Thymus (tissue), 11 donors: ENCODE measurements around the gene ST3GAL2. TPM values are rescaled to one million over a fixed set of nuclear protein-coding genes. Genes with fewer than 3 reads are reported as not detected.
A peak's percentile ranks its signal among the peaks of the same experiment; 100 is the strongest.

Source experiments
- DNase-seq, 9 donors: peaks; one replicate each; pipeline ENCODE4 v3.0.0-alpha.2; 2013; ENCODE audit warnings: low spot score in 9 of 9, low read depth in 6 of 9, missing footprints in 1 of 9
- H3K27ac ChIP-seq, 2 donors: one replicate each; pipeline ENCODE4 v1.5.1; 2013; ENCODE audit warnings: control low read depth in 1 of 2, low read depth in 1 of 2, low read length in 1 of 2, mild to moderate bottlenecking in 1 of 2, moderate library complexity in 1 of 2
- H3K27me3 ChIP-seq, 2 donors: one replicate each; pipeline ENCODE4 v1.5.1; 2013; ENCODE audit warnings: low read length in 1 of 2; ENCODE audit not compliant: control insufficient read depth in 2 of 2, insufficient read depth in 1 of 2
- H3K36me3 ChIP-seq, 2 donors: one replicate each; pipeline ENCODE4 v1.5.1; 2013; ENCODE audit warnings: low read length in 1 of 2, mild to moderate bottlenecking in 1 of 2, moderate library complexity in 1 of 2; ENCODE audit not compliant: control insufficient read depth in 2 of 2, insufficient read depth in 2 of 2
- H3K4me1 ChIP-seq, 2 donors: one replicate each; pipeline ENCODE4 v1.5.1; 2013; ENCODE audit warnings: low read length in 2 of 2; ENCODE audit not compliant: control insufficient read depth in 2 of 2, insufficient read depth in 2 of 2
- H3K4me3 ChIP-seq, 2 donors: one replicate each; pipeline ENCODE4 v1.5.1; 2013; ENCODE audit warnings: low read length in 2 of 2, control low read depth in 1 of 2, mild to moderate bottlenecking in 1 of 2
- H3K9me3 ChIP-seq, 2 donors: one replicate each; pipeline ENCODE4 v1.5.1; 2013; ENCODE audit warnings: low read length in 1 of 2, mild to moderate bottlenecking in 1 of 2; ENCODE audit not compliant: control insufficient read depth in 2 of 2, insufficient read depth in 1 of 2
- WGBS: extraction: QIAGEN DNeasy Blood & Tissue Kit; methylation state at CpG from one replicate; pipeline ENCODE4 v1.1.7; 2013; 5-methylcytosine and 5-hydroxymethylcytosine counted together
- polyA plus RNA-seq: library from polyadenylated mRNA; stranded (reverse); fragments of 200-250 nt; gene quantifications from one replicate; pipeline ENCODE4 v1.2.3, GENCODE V29; 2013
- total RNA-seq: library from RNA; stranded (reverse); fragments of 120-200 nt; gene quantifications from one replicate; pipeline ENCODE4 v1.2.4, GENCODE V29; 2013
- donor health status: healthy.

The ST3GAL2 gene
- total and polyA plus RNA-seq, 2 donors, result 11.8 to 18.7 TPM

DNA sequence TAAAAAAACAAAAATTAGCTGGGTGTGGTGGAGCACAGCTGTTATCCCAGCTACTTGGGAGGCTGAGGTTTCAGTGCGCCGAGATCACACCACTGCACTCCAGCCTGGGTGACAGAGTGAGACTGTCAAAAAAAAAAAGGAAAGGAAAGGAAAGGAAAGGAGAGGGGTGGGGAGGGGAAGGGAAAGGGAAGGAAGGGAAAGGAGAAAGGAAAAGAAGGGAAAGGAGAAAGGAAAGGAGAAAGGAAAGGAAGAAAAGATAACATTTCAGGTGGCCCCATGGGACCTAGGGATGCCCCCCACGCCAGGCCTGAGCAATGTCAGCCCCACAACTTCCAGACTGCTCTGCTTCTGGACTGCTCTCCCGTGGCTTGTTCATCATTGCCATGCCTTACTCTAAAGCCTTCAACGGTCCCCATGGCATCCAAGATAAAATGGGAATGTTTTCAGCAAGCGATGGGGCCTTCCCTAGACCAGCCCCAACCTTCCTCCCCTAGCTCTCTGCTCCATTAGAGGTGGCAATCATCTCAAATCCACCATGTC is 55.4 kb downstream of the ST3GAL2 start:
- H3K9me3 ChIP-seq, result no peaks in the 10 kb centered on the region
- H3K27me3 ChIP-seq, result no peaks in the 10 kb centered on the region
- peaks cover 13 to 21% of the 10 kb centered on the region in 2 donors for H3K4me1 ChIP-seq
- no peak for DNase-seq
- no peak overlapping the region for H3K4me3 ChIP-seq
- no peak overlapping the region for H3K27ac ChIP-seq
- 98% methylated on average over 6 of the region's 6 CpGs for WGBS
- H3K36me3 ChIP-seq, result peaks cover 16 to 23% of the 10 kb centered on the region in 2 donors

DNA sequence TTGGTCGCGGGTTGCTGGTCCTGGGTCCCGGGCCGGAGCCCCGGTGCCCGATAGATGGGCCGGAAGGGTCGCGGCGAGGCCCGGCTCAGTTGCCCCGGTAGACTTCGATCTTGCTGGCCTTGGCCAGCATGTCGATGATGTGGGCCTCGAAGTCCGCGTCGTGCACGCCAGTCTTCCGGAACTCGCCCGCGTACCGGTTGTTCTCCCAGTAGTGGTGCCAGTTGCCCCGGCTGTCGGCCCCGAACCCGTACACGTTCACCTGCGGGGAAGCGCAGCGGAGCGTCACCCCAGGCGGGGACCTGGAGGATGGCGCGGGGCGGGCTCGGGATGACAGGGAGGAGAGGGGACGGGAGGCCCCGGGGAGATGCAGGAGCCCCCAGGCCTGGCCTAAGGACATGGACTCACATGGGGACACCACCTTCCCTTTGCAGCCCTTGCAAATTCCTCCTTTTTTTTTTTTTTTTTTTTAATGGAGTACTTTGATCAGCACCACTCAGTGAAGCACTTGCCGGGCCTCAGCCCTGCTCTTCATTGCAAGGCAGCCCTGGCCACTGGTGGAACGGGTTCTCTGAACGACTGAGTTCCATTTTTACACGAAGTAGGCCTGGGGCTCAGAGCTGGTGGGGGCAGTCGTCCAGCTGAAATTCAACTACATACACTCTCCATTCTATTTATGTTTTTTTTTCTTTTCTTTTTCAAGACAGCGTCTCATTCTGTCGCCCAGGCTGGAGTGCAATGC is 57.1 kb downstream of the ST3GAL2 start:
- WGBS, result 16% methylated on average over 47 of the region's 47 CpGs
- Histone ChIP-seq H3K36me3 (peaks cover 3 to 23% of the 10 kb centered on the region in 2 donors), H3K4me3 (peak overlapping the region; percentile 82 to 86), H3K4me1 (peaks cover 13 to 21% of the 10 kb centered on the region in 2 donors), H3K27ac (peak overlapping the region; percentile 58 to 85), H3K27me3 (no peaks in the 10 kb centered on the region), H3K9me3 (no peaks in the 10 kb centered on the region)
- DNase-seq, result no peak

DNA sequence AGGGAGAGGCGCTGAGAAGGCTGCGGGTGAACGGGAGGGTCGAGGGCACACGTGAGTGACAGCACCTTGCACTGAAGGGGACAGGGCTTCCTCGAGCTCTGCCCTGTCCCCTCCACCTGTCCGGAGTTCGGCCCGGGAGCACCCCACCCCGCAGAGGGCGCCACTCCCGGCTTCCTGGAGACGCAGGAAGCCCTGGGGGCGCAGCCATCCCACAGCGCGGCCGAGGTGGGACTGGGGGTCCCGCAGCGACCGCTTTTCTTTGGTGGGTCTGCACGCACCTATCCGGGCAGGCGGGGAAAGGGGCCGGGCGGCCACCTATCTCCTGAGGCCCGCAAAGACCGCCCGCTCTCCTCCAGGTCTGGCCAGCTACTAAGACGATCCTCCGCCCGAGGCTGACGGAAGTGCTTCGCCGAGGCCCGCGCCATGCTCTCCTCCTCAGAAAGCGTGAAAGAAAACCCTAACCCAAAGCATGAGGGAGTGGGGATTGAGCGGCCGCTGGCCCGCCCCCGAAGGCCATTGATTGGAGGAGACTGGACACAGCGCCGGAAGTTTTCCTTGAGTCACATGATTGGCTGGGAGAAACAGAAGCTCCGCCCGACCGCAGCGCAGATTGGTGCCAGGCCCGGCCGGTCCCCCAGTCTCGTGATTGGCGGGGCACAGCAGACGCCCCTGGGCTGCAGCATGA is 57.8 kb downstream of the ST3GAL2 start:
- H3K4me1 ChIP-seq, result peaks cover 13 to 21% of the 10 kb centered on the region in 2 donors
- under 1% methylated on average over 52 of the region's 52 CpGs for WGBS
- peak; percentile 93 to 99 (median 97) for DNase-seq
- no peaks in the 10 kb centered on the region for H3K9me3 ChIP-seq
- H3K36me3 ChIP-seq, result peaks cover 2 to 30% of the 10 kb centered on the region in 2 donors
- H3K27me3 ChIP-seq, result no peaks in the 10 kb centered on the region
- peak overlapping the region; percentile 90 to 94 for H3K27ac ChIP-seq
- H3K4me3 ChIP-seq, result peak overlapping the region; percentile 82 to 86

- Histone ChIP-seq H3K27ac (peak overlapping the region; percentile 90 to 94), H3K9me3 (no peaks in the 10 kb centered on the region), H3K4me1 (peaks cover 13 to 21% of the 10 kb centered on the region in 2 donors), H3K4me3 (peak overlapping the region; percentile 82 to 86), H3K36me3 (peaks cover 0 to 33% of the 10 kb centered on the region in 2 donors), H3K27me3 (no peaks in the 10 kb centered on the region)
- peak in 7 of 9 donors; percentile 33 to 78 (median 40) for DNase-seq
- WGBS, result under 1% methylated on average over 31 of the region's 31 CpGs
Measured at GRCh38 chr16:70380248-70380918, 58.5 kb downstream of the ST3GAL2 start.

DNA sequence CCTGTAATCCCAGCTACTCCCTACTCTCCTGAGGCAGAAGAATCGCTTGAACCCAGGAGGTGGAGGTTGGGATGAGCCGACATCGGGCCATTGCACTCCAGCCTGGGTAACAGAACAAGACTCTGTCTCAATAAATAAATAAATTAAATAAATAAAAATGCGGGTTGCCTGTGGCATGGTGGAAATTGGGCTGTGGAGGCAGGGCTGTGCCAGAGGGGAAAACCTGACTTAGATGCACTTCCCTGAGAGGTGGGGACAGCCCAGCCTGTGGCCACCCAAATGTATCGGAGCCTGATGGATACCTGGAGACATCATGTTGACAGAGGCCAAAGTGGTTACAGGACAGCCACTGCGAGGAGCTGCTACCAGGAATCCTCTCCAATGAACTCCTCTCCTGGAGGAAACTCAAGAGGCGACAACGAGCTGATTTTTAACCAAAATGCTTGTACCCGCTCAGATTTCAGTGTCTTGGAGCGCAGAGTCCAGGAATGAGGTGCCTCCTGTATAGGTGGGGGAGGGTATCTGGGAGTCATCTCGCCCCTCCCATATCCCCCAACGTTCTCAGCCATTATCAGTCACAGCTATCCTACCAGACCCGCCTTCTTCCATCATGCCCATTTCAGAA is 59.9 kb downstream of the ST3GAL2 start:
- Histone ChIP-seq H3K27ac (peak overlapping the region; percentile 25 to 32), H3K36me3 (peaks cover 3 to 43% of the 10 kb centered on the region in 2 donors)
- 93% methylated on average over 13 of the region's 13 CpGs for WGBS

DNA sequence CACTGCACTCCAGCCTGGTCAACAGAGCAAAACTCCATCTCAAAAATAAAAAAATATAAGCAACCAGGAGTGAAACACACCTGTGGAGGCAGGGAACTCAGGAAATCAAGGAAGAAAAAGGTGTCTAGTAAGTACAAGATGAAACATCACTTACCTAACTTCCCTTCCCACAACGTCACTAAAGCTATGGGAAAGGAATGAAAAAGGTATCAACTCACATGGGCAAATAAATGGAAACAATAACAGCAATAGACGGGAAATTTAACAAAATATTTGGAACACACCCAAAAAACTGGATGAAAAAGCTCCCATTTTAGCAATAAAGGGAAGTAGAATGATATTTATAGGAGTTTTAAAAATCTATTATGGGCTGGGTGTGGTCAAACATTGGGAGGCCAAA is 61.1 kb downstream of the ST3GAL2 start:
- no peak overlapping the region for H3K27ac ChIP-seq
- DNase-seq, result no peak
- WGBS, result 92% methylated on average over 2 of the region's 2 CpGs
- no peak overlapping the region for H3K4me3 ChIP-seq
- peaks cover 13 to 21% of the 10 kb centered on the region in 2 donors for H3K4me1 ChIP-seq
- peaks cover 9 to 44% of the 10 kb centered on the region in 2 donors for H3K36me3 ChIP-seq
- no peaks in the 10 kb centered on the region for H3K9me3 ChIP-seq
- H3K27me3 ChIP-seq, result no peaks in the 10 kb centered on the region

More for the DNA sequence above, 59.9 kb downstream of the ST3GAL2 start:
- H3K9me3 ChIP-seq, result no peaks in the 10 kb centered on the region
- H3K4me1 ChIP-seq, result peaks cover 13 to 21% of the 10 kb centered on the region in 2 donors
- no peaks in the 10 kb centered on the region for H3K27me3 ChIP-seq
- no peak for DNase-seq
- no peak overlapping the region for H3K4me3 ChIP-seq

DNA sequence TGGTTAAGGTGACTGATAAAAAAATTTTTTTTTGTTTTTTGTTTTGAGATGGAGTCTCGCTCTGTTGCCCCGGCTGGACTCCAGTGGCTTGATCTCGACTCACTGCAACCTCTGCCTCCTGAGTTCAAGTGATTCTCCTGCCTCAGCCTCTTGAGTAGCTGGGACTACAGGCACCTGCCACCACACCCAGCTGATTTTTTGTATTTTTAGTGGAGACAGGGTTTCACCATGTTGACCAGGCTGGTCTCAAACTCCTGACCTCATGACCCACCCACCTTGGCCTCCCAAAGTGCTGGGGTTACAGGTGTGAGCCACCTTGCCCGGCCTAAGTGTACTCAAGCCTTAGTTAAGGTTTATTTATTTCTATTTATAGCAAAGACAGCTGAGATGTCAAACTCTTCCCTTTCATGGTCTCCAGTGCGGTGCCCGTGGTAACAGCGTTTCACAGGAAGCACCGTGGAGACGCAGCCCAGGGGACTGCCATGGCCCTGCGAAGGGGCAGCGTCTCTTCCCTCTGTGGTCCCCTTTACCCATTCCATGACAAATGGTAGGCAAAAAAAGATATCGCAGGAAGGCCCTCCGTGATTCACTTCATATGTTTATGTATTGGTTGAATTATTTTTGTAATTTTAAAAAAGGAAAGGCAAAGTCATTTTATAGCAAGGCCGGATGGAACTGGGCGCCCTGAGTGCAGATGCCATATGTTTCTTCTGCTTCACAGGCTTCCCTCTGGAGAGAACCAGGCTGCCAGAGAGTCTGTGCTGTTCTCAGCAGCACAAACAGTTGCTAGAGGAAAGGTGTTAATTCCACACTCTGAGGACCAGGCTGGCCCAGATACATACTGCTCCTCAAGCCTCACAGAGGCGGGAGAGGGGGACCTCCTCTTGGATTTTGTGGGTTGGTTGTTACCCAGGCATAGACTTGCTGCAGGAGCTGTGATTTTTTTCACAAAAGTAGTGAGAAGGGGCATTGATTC is 63.0 kb downstream of the ST3GAL2 start:
- H3K27ac ChIP-seq, result no peak overlapping the region
- no peak overlapping the region for H3K4me3 ChIP-seq
- no peaks in the 10 kb centered on the region for H3K9me3 ChIP-seq
- no peak for DNase-seq
- WGBS, result 97% methylated on average over 16 of the region's 16 CpGs
- H3K36me3 ChIP-seq, result peaks cover 25 to 59% of the 10 kb centered on the region in 2 donors
- H3K27me3 ChIP-seq, result no peaks in the 10 kb centered on the region
- peaks cover 8 to 16% of the 10 kb centered on the region in 2 donors for H3K4me1 ChIP-seq

- DNase-seq, result no peak
- H3K4me1 ChIP-seq, result peaks cover 1 to 6% of the 10 kb centered on the region in 2 donors
- no peak overlapping the region for H3K4me3 ChIP-seq
- H3K27me3 ChIP-seq, result no peaks in the 10 kb centered on the region
- WGBS, result 97% methylated on average over 8 of the region's 8 CpGs
- no peaks in the 10 kb centered on the region for H3K9me3 ChIP-seq
- peaks cover 38 to 64% of the 10 kb centered on the region in 2 donors for H3K36me3 ChIP-seq
- no peak overlapping the region for H3K27ac ChIP-seq
Measured at GRCh38 chr16:70374213-70374612, 64.7 kb downstream of the ST3GAL2 start.
